RPMI7951 (cell line): Measurements from ENCODE around the gene XIRP1. TPM values are rescaled to one million over a fixed set of nuclear protein-coding genes. Genes with fewer than 3 reads are reported as not detected.

ENCODE experiments used
- DNase-seq: peaks from one replicate; pipeline ENCODE4 v3.0.0-alpha.2; 2012; ENCODE audit warnings: low read depth
- total RNA-seq: library from RNA; depleted of rRNA; stranded (reverse); fragments of >200 nt; shearing (Covaris generic); gene quantifications from 2 replicates; pipeline ENCODE4 v1.2.3, GENCODE V29; 2014

The XIRP1 gene
- total RNA-seq, 1 experiment from 2014 or later: 0.12 TPM

- DNase-seq: no peak
These were observed 47.5 kb downstream of the XIRP1 start for GRCh38 chr3:39144748-39145380.

GRCh38 chr3:39144095-39144747, 48.2 kb downstream of the XIRP1 start:
- peak; percentile 35 for DNase-seq

GRCh38 chr3:39143051-39143885, 49.1 kb downstream of the XIRP1 start:
- DNase-seq: no peak

GRCh38 chr3:39142067-39142466, 50.3 kb downstream of the XIRP1 start:
- no peak for DNase-seq

GRCh38 chr3:39141171-39141995, 51.0 kb downstream of the XIRP1 start:
- no peak for DNase-seq

GRCh38 chr3:39140341-39140971, 51.9 kb downstream of the XIRP1 start:
- no peak for DNase-seq

GRCh38 chr3:39139442-39139841, 53.0 kb downstream of the XIRP1 start:
- no peak for DNase-seq

GRCh38 chr3:39138804-39139415, 53.5 kb downstream of the XIRP1 start:
- DNase-seq: no peak

- DNase-seq: no peak
These were observed 54.2 kb downstream of the XIRP1 start for GRCh38 chr3:39137991-39138803.

GRCh38 chr3:39137435-39137936, 54.9 kb downstream of the XIRP1 start:
- no peak for DNase-seq

GRCh38 chr3:39136533-39137434, 55.6 kb downstream of the XIRP1 start:
- no peak for DNase-seq

- no peak for DNase-seq
These were observed 57.1 kb downstream of the XIRP1 start for GRCh38 chr3:39135170-39135805.

- no peak for DNase-seq
These were observed 58.1 kb downstream of the XIRP1 start for GRCh38 chr3:39134305-39134704.

- no peak for DNase-seq
These were observed 58.6 kb downstream of the XIRP1 start for GRCh38 chr3:39133822-39134221.
